ENCODE results near the gene SAPCD2.

SAPCD2 gene

GRCh38 chr9:137028263-137029057 is 41.9 kb downstream of the SAPCD2 start:
- peak; percentile 68 for DNase-seq

- DNase-seq = no peak
Measured at GRCh38 chr9:137027369-137028262, 42.7 kb downstream of the SAPCD2 start, which contains the start of gene ABCA2. Gene ABCA2, minus strand, starts transcription at chr9:137028237. Its CDS starts 97 bp downstream, at chr9:137028140.

DNA sequence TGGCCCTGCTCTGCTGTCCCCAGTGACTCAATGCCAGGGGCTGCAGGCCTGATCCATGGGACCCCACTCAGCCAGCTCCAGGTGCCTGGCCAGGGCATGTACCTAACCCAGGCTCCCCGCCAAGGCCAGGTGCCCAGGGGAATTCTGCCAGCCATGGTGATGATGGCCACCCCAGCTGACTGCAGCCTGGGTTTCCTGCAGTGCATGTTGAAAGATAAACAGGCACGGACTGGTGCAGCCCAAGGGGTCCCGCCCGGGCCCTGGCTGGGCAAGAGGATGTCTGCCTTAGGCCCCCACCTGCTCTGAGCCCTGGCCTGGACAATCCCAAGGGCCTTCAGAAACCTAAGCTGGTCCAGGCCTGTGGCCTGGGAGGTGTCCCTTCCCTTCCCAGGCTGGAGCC is 43.5 kb downstream of the SAPCD2 start:
- DNase-seq = no peak

DNA sequence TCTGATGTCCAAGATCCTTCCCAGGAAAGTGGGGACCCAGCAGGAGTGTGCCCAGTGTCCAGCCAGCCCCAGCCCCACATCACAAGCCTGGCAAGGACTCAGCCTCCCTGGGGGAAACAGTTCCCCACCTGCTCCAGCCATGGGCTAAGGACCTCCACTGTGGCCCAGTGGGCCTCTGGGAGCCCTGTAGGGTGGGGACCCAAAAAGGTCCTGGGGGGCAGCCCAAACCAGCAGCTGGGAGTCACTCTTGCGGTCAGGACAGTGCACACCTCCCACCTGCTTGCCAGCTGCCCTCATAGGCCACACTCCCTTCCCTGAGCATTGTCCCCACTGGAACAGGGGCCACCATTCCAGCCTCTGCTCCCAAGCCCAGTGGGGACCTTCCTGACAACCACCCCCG is 44.0 kb downstream of the SAPCD2 start:
- DNase-seq = no peak

DNA sequence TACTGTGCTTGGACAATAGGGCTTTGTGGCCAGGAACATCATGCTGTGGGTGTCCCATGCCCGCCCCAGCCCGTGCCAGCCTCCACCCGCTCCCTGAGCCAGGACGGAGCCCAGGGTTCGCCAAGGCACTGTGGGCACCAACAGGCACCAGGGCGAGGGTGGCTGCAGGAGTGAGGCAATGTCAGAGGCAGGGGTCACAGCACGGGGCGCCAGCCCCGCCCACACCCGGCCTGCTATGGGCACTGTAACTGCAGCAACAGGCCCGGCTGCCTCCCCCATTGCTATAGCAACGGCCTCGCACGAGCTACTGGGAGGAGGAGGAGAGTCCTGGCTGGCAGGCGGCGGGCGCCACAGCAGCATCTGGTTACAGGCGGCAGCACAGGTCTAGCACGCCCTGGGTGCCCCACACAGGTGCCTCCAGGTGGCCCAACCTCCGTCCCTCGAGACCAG is 44.8 kb downstream of the SAPCD2 start:
- no peak for DNase-seq

GRCh38 chr9:137023583-137023991 is 46.8 kb downstream of the SAPCD2 start:
- no peak for DNase-seq

DNA sequence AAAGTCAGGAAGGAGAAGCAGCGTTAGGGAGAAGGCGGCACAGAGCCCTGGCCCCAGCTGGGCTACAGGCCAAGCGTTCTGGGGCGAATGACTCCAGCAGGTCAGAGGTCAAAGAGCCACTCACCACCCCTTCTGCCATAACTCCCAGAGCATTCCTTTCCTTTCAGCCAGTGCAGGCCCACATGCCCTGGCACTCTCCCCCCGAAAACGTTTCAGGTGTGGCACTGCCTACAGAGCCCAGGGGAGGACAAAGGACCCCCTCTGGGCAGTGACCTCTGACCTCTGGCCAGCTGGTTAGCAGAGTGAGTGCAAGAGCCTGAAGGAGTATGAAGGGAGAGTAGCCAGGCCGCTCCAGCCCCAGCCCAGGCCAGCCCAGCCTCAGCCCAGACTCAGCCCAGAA is 47.2 kb downstream of the SAPCD2 start:
- DNase-seq = no peak

- DNase-seq = no peak
Measured at GRCh38 chr9:137022662-137023008, 47.7 kb downstream of the SAPCD2 start.

- peak; percentile 68 for DNase-seq
Measured at GRCh38 chr9:137021979-137022661, 48.2 kb downstream of the SAPCD2 start.

GRCh38 chr9:137021568-137021978 is 48.8 kb downstream of the SAPCD2 start:
- DNase-seq = no peak

GRCh38 chr9:137020771-137021567 is 49.4 kb downstream of the SAPCD2 start:
- no peak for DNase-seq

GRCh38 chr9:137019891-137020683 is 50.3 kb downstream of the SAPCD2 start:
- DNase-seq = no peak

- DNase-seq = no peak
Measured at GRCh38 chr9:137018761-137019559, 51.4 kb downstream of the SAPCD2 start.

DNA sequence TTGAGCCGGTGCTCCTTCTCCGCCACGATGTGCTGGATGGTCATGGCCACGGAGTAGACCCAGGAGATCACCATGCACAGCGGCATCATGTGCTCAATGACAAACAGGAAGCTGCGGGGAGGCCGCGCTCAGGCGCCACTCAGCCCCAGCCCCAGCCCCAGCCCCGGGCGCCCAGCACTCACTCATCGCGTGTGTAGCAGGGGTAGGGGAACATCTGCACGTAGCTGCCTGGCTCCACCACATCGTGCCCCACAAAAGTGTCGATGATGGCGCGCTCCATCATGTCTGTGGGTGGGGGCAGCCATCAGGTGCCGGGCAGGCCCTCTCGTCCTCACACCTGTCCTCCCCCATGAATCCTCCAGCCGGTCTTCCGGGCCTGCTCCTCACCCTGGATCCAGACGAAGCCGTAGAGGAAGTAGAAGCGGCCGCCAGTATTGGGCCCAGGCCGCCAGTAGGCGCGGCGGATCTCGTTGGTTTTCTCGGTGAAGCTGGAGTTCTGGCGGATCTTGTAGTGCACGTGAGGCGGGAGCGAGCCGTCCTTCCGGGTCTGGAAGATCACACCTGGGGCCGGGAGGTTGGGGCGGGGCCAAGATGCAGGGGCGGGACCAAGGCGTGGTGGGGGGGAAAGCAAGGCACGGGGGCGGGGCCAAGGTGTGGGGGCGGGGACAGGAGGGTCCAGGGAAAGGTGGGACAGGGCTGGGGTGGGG is 52.4 kb downstream of the SAPCD2 start:
- DNase-seq = no peak

DNA sequence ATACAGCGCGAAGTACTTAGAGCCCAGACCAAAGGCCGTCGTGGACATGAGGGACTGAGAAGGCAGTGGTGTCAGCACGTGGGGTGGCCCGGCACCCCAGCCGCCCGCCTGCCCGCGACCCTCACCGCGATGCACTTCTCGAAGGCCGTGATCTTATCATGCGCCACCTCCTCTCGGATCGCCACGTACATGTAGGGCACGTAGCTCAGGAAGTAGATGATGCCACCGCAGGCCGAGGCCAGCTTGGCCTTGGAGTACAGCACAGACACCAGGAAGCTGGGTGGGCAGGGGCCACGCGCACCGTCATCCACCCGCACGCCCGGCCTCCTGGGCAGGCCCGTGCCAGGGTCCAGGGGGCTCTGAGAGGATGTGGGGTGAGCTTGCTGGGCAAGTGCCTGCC is 53.3 kb downstream of the SAPCD2 start:
- DNase-seq = no peak

DNA sequence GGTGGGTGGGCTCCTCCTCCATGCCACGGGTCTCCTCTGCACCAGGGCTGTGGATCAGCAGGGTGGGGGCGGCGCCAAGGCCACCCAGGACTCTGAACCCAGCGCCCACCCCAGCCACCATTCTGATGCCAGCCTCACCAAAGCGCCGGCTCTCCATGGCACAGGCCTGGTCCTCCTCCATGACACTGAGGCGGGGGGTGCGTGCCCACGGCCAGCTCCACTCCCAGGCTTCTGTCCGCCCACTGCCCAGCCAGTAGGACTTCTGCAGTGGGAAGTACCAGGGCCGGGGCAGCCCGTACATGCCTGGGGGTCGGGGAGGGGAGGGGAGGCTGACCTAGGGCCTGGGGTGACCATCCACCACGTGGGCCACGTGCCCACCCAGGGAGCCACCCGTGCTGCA is 53.9 kb downstream of the SAPCD2 start:
- no peak for DNase-seq

DNA sequence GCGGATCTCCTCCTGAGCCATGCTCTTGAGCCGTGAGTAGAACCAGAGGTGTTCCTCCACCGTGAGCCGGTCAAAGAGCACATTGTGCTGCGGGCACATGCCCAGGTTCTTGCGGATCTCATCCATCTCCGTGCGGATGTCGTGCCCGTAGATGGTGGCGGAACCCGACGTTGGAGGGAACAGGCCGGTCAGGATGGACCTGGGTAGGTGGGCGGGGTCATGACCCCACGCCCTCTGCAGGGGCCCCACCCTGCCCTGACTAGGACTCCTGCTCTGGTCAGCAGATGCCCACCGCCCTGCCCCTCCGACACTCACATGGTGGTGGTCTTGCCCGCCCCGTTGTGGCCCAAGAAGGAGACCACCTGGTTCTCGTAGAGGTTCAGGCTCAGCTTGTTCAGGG is 54.4 kb downstream of the SAPCD2 start:
- DNase-seq = no peak

DNA sequence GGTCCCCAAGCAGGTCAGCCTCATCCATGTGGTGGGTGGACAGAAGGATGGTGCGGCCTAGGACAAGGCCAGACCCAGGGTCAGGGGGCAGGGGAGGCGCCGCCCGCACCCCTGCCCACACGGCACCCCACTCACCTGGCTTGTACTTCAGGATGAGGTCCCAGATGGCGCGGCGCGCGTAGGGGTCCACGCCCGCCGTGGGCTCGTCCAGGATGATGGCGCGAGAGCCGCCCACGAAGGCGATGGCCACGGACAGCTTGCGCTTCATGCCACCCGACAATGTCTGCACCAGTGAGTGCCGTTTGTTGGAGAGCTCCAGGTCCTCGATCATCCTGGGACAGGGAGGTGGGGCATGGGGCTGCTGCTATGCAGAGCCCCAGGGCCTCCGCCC is 54.8 kb downstream of the SAPCD2 start:
- DNase-seq = no peak

DNA sequence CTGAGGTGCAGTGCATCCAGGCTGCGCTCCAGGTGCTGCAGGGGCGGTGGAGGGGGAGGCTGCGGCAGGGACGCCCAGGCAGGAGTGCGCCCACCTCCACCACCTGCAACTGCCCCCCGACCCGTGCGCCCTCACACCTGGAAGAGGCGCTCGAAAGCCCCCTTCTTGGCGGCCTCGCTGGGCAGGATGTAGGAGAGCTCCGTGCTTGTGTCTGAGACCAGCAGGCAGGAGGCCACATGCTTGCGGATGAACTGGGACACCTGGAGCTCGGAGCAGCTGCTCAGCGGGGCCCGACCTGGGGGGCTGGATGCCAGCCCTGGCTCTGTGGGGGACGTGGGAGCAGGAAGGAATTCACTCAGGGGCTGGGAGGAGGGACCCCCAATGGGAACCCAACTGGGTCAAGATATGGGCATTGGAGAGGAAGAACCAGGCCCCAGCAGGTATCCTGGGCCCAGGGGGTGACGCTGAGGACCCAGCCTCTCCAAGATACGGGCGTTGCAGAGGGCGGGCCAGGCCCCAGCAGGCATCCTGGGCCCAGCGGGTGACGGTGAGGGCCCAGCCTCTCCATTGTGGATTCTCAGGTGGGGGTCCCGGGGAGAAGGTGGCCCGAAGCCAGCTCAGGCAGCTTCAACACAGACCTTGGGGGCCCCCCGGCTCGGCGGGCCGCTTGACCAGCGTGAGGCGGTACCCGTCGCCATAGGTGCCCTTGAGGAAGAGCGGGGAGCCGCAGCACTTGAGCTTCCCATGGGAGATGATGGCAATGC is 55.4 kb downstream of the SAPCD2 start:
- no peak for DNase-seq

Data from stimulated activated CD4-positive, alpha-beta T cell treated with anti-CD3 and anti-CD28 coated beads, Interleukin-12 subunit alpha, Interleukin-12 subunit beta, amount 100 ng/mL, for 4 hours (primary cell).